Fibroblast of the aortic adventitia (primary cell): ENCODE results near the gene FBXO3. TPM values are rescaled to one million over a fixed set of nuclear protein-coding genes. Genes with fewer than 3 reads are reported as not detected.
"Not testable (repeated sequence)": the region's sequence is repeated elsewhere in the genome, so short reads cannot be mapped to it uniquely, and the experiment has no call there.

ENCODE experiments used
- DNase-seq: peaks from one replicate; pipeline ENCODE4 v3.0.0-alpha.2; 2010; ENCODE audit warnings: low read depth
- H3K4me3 ChIP-seq: 2 replicates; pipeline ENCODE4 v1.5.1; 2011; ENCODE audit warnings: low read depth, mild to moderate bottlenecking, control low read depth, low read length, moderate library complexity
- total RNA-seq: library from RNA; depleted of rRNA; stranded (reverse); fragments of >200 nt; gene quantifications from 2 replicates; pipeline ENCODE4 v1.2.3, GENCODE V29; 2012; ENCODE audit warnings: low replicate concordance
- TF ChIP-seq, protein P1 (sequence below): IDR thresholded peaks from 2 replicates; pipeline ENCODE4 v1.5.1; 2011; ENCODE audit warnings: mild to moderate bottlenecking, low read length, control low read depth, inconsistent platforms; ENCODE audit not compliant: insufficient read depth

FBXO3 gene
- total RNA-seq, 1 donor = 43.7 TPM

DNA sequence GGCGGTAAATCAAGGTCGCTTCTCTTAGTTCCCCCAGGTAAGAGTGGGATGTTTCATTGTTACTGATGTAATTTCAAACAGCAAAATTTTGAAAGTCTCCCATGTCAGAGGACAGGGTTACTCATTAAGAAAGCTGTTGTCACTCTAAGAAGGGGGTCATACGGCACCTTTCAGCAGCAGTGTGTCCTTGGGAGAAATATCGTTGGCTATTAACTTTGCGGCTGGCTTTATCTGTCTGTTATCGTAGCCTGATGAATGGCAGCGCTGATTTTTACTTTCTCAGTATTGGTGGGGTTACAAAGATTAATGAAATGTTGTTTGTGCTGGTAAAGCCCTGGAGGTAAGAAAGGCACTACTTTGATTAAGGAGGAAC lies 27.5 kb upstream of the FBXO3 start:
- no peak for DNase-seq
- no peak overlapping the region for H3K4me3 ChIP-seq
- TF ChIP-seq, protein P1, sequence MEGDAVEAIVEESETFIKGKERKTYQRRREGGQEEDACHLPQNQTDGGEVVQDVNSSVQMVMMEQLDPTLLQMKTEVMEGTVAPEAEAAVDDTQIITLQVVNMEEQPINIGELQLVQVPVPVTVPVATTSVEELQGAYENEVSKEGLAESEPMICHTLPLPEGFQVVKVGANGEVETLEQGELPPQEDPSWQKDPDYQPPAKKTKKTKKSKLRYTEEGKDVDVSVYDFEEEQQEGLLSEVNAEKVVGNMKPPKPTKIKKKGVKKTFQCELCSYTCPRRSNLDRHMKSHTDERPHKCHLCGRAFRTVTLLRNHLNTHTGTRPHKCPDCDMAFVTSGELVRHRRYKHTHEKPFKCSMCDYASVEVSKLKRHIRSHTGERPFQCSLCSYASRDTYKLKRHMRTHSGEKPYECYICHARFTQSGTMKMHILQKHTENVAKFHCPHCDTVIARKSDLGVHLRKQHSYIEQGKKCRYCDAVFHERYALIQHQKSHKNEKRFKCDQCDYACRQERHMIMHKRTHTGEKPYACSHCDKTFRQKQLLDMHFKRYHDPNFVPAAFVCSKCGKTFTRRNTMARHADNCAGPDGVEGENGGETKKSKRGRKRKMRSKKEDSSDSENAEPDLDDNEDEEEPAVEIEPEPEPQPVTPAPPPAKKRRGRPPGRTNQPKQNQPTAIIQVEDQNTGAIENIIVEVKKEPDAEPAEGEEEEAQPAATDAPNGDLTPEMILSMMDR = no peak

DNA sequence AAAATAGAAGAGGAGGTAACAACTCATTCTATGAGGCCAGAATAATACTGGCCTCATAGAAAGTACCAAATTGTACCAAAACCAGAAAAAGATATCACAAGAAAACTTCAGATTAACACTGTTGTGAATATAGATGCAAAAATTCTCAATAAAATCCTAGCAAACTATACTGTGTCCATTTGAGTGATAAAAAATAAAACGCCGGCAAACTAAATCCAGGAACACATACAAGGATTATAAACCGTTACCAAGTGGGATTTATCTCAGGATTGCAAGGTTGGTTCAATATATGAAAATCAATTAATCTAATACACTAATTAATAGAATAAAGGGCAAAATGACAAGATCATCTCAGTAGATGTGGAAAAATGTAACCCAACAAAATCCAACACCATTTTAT lies 23.6 kb upstream of the FBXO3 start:
- TF ChIP-seq, protein P1 = no peak
- no peak for DNase-seq
- no peak overlapping the region for H3K4me3 ChIP-seq

DNA sequence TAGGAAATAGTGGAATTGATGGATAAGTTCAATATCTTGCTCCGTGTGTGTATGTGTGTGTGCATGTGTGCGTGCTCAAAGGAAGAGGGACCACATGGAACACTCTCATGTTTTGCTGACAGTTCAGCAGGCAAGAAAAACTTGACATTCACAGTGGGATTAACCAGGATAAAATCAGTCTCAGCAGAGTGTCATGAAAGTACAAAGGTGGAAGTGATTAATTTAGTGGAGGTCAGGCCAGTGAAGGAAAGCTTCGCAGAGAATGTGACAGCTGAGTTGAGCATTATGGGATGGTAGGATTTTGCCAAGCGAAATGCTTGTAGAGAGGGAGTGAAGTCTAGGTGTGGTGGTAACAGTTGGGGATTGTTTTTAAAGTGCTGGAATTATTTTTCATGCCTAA lies 15.7 kb upstream of the FBXO3 start:
- no peak overlapping the region for H3K4me3 ChIP-seq
- DNase-seq = no peak
- TF ChIP-seq, protein P1 = no peak

DNA sequence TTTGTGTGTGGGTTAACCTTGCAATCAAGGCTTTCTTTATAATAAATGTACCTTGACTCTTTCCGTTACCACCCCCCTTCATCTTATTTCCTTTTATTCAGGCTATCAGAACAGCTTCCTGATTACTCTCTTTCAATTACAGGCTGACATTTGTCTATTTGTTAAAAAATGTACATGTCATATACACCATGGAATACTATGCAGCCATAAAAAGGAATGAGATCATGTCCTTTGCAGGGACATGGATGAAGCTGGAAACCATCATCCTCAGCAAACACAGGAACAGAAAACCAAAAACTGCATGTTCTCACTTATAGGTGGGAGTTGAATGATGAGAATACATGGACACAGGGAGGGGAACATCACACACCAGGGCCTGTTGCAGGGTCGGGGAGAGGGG lies 13.8 kb upstream of the FBXO3 start:
- not testable (repeated sequence) for DNase-seq, H3K4me3 ChIP-seq

DNA sequence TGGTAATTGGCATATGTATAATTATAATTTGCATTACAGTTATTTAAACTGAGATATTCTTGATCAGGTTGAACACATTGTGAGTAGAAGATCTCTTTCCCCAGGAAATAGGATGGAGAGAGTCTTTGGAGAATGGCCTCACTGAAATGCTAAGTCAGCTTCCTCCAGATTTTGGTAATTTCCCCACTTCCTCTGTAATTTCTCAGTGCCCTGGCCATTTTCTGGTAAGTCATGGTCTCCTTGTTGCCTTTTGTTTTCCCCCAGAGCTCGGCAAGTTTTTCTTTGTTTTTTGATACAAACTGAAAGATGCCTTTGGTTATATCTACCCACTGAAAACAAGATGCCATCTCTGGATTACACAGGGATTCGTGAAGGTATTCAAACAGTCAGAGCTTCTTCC lies 12.8 kb upstream of the FBXO3 start:
- H3K4me3 ChIP-seq = no peak overlapping the region
- no peak for DNase-seq
- TF ChIP-seq, protein P1 = no peak

DNA sequence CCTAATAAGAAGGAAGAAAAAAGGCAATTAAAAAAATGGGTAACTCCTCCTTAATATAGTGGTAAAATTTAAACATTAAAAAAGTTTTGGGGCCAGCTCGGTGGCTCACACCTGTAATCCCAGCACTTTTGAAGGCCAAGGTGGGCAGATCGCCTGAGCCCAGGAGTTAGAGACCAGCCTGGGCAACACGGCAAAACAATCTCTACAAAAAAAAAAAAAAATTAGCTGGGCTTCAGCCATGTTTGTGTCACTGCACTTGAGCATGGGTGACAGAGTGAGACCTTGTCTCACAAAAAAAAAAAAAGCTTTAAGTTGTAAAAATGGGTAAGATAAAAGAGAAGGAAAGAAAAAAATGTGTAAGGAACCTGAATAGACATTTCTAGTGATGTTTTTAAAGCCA lies 11.3 kb upstream of the FBXO3 start:
- H3K4me3 ChIP-seq = no peak overlapping the region
- TF ChIP-seq, protein P1 = no peak
- no peak for DNase-seq

DNA sequence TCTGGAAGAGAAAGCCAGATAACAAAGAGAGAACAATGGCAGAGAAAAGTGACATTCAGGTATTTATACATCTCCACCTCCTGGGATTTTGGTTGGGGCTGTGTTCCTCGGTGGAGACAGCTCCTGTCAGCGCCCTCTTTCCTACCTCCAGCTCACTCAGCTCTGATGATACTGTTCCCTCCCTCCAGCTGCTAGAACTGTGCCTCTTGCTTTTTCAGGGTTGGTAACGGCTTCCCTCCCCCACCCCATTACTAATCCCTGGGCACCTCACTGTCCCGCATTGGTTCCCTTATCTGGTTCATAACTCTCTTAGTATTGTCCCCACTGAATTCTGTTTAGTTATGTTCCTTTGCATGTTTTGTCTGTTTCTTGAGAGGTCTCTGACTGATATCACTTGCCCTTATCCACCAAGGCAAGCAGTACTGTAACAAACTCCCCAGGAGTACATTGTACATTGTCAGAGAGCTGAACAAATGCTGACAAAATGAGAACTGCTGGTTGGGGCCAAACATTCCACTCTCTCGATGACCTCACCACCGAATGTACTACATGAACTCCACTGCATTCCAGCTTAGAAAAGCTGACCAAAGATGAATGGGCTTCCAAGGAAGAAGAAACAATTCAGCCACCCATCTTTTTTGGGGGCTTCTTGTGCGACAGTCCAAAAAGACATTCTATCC lies 5.7 kb upstream of the FBXO3 start:
- TF ChIP-seq, protein P1 = no peak
- H3K4me3 ChIP-seq = no peak overlapping the region
- peak; percentile 87 for DNase-seq
